ENCODE measurements around the gene ENTPD8.
"Not testable (repeated sequence)": the region's sequence is repeated elsewhere in the genome, so short reads cannot be mapped to it uniquely, and the experiment has no call there.

The ENTPD8 gene

DNA sequence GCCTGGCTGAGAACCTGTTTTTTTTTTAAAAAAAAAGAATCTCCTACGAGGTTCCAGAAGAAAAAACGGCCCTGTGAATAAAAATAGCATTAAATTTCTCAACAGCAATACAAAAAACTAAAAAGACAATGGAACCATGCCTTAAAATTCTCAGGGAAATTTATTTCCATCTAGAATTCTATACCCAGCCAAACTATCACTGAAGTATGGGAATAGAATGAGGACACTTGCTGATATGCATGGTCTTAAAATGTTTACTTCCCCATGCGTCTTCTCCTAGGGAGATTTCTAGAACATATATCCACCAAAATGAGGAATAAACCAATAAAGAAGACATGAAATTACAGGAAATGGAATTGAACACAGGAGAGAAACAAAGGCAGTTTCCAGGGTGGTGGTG, 34.5 kb upstream of the ENTPD8 start:
- DNase-seq = no peak

DNA sequence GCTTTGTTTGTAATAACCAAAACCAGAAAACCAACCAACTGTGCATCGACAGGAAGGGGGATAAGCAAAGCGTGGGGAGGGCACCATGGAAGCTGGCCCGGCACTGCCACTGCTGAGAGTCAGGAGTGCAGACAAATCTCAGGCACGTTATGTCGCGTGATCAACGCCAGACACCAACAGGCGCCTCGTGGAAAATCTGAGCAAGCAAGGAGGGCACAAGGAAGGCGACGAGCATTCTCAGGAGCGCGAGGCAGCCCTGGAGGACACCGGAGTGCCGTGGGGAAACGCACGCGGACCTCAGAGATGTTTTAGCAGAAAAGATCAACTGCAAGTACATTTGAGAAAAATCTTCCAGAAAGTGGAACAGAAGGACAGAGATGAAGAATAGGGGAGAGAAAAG, 33.1 kb upstream of the ENTPD8 start:
- DNase-seq = no peak

- no peak for DNase-seq
Measured at GRCh38 chr9:137470785-137471184, 29.6 kb upstream of the ENTPD8 start.

- DNase-seq = no peak
Measured at GRCh38 chr9:137467896-137468295, 26.7 kb upstream of the ENTPD8 start.

GRCh38 chr9:137467161-137467581, 26.0 kb upstream of the ENTPD8 start:
- no peak for DNase-seq

DNA sequence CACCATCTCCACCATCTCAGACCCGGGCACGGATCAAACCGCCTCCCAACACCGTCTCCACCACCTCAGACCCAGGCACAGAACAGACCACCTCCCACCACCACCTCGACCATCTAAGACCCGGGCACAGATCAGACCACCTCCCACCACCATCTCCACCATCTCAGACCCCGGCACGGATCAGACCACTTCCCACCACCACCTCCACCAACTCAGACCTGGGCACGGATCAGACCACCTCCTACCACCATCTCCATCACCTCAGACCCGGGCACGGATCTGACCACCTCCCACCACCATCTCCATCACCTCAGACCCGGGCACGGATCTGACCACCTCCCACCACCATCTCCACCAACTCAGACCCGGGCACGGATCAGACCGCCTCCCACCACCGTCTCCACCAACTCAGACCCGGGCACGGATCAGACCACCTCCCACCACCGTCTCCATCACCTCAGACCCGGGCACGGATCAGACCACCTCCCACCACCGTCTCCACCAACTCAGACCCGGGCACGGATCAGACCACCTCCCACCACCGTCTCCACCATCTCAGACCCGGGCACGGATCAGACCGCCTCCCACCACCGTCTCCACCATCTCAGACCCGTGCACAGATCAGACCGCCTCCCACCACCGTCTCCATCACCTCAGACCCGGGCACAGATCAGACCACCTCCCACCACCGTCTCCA, 25.4 kb upstream of the ENTPD8 start:
- not testable (repeated sequence) for DNase-seq

GRCh38 chr9:137465720-137466388, 24.7 kb upstream of the ENTPD8 start:
- DNase-seq = no peak

GRCh38 chr9:137465000-137465719, 24.0 kb upstream of the ENTPD8 start:
- DNase-seq = no peak

DNA sequence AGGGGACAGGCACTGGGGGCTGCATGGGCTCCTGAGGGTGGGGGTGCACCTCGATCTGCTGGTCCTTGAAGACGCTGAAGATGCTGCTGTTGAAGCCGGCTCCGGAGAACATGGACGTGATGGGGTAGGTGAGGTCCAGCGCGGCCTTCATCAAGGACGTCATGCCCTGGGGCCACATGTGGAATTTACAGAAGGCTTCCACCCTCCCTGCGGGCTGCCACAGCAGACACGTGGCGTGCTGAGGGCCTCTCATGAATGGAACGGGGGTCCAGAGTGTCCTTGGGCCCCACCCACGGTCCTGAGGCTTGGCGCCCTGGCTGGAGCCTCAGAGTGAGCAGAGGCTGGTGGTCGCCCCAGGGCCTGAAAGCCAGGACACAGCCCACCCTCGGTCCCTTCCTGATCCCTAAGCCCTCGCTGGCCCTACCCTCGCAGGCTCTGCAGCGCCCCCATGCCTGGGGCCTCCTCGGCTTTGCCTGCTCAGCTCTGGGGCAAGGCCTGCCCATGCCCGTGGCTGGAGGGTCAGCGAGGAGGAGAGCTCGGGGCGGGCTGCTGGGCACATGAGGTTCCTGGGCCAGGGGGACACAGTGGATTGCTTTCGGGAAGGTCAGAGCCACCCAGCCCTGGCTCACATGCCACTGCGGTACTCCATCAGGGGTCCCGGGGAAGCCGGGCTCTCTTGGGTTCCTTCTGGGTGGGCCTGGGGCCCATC, 23.3 kb upstream of the ENTPD8 start:
- no peak for DNase-seq

DNA sequence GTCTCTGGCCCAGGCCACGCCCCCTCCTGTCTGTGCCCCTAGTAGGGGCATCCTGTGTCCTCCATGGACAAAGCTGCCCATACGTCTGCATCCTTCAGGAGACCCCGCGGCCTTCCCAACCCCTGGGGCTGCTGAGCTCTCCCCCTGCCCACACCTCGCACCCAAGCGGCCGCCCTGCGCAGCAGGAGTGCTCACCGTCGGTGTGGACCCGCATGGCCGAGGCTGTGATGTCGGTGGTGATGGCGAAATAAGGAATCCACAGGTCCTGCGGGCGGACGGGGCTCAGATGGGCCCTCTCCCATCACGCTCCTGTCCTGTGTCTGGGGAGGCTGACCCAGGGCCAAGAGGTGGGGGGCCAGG, 22.8 kb upstream of the ENTPD8 start:
- no peak for DNase-seq

DNA sequence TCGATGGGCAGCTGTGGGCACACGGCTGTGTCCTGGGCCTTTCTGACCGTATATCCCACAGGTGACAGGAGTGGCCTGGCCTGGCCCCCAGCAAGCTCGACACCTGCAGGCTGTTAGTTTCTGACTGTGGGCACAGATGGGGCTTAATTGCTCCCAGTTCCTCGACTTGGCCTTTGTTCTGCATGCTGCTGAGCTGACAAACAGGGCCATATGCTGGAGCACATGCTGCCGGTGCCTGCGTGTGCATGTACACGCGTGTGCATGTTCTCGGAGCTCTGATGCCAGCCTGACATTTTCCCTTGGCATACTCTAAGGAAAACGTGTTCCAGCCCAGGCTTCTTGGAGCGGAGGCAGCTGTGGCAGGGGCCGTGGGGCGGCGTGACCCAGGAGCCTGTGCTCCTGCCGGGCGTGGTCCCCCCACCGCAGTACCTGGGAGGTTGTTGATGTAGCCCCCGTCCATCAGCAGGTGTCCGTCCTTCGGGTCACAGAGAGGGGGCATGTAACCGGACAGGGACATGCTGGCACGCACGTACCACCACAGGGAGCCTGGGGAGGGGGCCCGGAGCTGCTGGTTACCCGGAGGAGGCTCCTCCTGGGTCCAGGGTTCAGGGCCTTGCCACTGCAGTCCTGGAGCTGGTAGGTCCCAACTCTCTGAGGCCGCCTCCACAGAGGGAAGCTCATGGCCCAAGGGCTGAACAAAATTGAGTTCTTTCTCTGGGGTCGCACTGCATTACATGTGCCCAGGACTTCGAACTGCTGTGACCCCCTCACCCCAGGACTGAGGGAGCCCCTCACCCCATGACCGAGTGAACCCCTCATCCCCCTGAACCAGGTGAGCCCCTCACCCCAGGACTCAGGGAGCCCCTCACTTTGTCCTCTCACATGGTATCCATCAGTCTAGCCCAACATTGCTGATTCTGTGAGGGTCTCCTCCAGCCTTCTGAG, 22.1 kb upstream of the ENTPD8 start:
- DNase-seq = no peak

DNA sequence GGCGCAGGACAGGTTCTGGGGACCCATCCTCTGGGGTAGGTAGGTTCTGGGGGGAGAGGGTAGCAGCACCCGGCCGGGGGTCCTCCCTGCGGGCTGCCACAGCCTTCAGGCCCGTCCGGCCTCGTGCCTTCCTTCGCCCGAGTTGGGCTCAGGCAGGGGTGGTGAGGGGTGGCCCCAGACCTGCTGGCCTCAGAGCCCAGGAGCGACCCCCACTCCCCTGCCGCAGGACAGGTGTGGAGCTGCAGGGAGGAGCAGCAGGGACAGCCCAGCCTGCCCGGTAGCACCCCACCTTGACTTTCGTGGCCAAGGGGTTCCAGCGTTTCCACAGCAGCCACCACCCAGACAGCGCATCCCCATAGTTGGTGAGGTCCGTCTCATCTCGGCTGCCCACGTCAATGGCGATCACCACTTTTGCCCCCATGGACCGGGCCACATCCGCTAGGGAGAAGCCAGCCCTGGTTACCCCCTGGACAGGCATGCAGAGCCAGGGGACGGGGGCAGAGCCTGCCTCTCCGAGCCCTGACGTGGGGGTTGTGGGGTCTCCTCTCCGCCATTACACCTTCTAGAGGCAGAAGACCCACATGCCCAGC, 21.3 kb upstream of the ENTPD8 start:
- DNase-seq = no peak

DNA sequence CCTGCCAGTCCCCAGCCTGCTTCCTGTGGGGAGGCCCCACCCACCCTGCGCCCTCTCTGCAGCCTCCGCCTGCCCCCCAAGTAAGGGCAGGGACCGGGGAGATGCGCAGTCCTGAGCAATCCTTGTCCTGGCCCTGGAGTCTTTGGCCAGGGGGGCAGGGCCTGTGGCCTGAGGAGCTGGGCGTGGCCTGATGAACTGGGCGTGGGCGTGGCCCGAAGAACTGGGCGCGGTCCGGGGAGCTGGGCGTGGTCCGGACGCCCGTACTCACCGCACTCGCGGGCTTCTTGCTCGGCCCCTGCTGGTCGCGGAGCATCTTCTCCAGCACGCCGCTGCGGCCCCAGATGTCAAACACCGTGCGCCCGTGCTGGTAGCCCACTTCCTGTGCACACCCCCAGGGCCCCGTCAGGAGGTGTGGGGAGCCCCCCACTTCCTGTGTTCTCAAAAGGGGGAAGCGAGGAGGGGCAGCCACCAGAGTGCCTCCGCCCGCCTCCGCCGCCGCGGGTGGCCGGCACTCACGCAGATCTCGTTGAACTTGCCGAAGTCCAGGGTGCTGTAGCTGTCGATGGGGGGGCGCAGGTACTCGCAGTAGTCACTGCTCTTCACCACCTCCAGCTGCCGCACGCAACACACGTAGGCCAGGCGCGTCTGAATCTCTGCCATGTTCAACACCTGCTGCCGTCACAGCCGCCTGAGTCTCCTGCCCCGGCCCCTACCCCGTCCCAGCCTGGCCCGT, 20.7 kb upstream of the ENTPD8 start:
- peak; percentile 94 for DNase-seq

DNA sequence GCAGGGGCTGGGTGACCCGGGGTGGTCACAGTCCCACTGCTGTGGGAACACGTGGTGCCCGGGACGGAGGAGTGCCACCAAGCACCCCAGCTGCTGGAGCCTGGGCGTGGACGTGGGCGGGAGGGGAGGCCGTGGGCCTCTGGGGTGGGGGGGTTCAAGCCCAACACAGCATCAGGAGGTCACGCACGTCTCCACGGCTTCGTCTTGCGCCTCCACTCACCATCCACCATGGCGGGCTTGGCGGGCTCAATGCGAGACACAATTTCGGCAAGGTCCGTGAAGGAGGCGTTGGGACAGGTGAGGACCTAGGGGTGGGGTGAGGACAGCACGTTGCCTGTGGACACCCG, 20.1 kb upstream of the ENTPD8 start:
- no peak for DNase-seq

DNA sequence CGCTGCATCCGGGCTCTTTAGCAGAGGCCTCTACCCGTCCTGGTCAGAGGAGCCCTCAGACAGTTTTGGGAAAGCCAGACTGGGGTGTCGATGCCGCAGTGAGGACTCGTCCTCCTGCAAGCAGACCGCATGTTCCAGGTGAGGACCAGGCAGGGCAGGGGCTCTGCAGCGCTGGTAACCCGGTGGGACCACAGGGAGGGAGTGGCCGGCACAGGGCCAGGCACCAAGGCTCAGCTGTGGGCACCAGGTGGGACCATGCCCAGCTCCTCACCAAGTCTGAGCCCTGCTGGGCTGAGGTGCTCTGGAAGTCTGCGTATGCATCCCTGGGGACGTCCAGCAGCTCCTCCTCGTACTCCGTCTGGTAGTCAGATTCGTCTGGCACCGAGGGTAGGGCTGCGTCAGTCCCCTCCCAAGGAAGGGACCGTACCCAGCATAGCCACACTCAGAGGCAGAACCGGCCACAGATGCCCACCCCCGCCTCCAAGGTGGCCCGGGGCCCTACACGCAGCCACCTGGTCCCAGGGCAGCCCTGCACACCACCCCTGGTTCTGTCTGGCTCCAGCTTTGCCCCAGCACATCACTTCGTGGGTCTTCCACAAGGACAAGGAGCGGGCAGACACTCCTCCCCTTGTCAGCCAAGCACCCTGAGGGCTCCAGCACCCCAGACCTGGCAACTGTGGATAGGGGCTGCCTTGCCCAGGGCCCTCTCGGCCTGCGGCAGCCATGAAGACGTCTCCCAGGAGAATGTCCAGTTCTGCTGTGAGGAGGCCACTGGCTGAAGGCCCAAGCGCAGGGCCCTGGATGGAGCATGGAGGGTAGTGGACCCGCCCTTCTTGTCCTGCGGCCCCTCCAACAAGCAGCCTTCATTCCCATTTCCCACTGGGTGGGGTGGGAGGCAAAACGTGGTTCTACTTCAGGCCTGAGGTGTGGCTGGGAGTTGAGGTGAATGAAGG, 19.5 kb upstream of the ENTPD8 start:
- DNase-seq = no peak

DNA sequence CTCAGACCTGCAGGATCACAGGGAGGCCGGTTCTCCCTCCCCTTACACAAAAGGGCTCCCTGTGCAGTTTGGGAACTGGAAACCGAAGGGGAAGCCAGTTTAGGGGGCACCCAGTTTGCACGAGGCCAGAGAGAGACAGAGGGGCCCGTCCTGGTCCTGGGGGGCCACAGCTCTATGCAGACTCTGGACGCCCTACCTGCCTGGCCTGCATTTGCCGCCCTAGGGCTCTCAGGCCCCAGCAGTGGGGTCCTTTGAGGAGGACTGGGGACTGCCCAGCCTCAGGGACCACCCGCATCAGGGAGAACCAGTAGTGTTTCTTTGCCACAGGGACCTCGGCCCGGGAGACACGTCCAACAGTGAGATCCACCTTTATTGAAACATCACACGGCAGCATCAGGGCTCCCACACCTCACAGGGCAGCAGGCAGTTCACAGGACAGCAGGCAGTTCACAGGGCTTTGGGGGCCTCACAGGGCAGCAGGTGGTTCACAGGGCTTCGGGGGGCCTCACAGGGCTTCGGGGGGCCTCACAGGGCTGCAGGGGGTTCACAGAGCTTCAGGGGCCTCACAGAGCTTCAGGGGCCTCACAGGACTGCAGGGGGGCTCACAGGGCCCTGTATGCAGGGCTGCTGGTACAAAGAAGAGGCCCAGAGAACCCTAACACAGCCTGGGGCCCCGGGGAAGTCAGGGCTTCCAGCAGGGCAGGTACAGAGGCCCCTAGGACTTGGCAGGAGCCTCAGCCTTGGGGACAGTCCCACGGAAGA, 18.6 kb upstream of the ENTPD8 start:
- DNase-seq = no peak

- peak; percentile 93 for DNase-seq
Measured at GRCh38 chr9:137459152-137459600, 18.0 kb upstream of the ENTPD8 start, which contains the start of gene NSMF. NSMF (minus strand) TSS chr9:137459334; CDS start chr9:137459102, 232 bp downstream.

DNA sequence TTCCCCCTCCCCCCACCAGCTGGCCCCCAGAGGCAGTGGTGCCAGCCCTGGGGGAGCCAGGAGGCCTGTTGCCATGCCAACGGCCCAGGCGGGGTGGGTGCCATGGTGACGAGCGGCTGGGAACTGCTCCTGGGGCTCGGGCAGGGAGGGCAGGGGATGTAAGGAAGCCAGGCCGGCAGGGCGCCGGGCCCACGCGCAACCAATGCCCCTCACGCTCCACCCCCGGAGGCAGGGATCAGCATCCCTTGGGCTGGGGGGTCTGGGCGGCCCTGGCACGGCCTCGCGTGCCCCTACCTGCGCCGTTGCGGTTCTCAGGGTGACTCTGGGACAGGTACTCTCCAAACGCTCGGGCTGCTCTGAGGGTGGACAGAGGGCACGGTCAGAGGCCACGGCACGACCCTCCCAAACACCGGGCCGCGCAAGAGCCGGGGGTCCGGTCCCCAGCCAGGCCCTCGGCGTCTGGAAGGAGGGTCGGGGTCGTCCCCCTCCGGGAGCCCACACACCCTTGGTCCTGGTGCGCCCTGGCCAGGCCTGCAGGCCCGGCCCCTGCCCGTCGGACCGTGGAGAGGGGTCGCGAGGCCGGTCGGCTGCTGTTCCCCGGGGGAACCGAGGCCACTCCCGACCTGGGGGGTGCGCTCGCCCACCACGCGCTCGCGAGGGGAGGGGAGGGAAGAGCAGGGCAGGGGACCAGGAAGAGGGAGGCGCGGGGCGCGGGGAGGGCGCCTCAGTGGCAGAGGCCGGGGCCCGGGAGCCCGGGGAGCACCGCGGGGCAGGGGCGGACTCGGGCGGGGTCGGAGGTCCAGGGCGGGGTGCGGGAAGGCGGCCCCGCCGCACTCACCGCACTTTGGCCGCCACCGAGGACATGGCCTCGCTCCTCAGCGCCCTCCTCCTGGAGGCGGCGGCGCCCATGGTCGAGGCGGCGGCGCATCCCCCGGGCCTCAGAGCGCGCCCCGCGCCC, 17.3 kb upstream of the ENTPD8 start:
- DNase-seq = no peak

All from inflammatory macrophage treated with lipopolysaccharide for 4 hours (primary cell).